ENCODE data around the gene HAGHL. TPM values are rescaled to one million over a fixed set of nuclear protein-coding genes. Genes with fewer than 3 reads are reported as not detected.

Gene HAGHL
- total RNA-seq, 1 donor from 2014 or later: 17.7 TPM

- no peak for TF ChIP-seq CTCF (IDR thresholded peaks at IDR 0.05; ENCODE audit: insufficient read depth, low read length, poor library complexity, severe bottlenecking)
- DNase-seq (ENCODE audit: low read depth): peak; percentile 28
- H3K27me3 ChIP-seq (ENCODE audit: control insufficient read depth, insufficient read depth, low read length): peaks cover 21% of the 10 kb centered on the region
- peaks cover 1% of the 10 kb centered on the region for H3K36me3 ChIP-seq (ENCODE audit: control insufficient read depth, insufficient read depth, low read length)
- peak within 1 kb of the TSS; percentile 77 for H3K4me3 ChIP-seq (ENCODE audit: low read depth, low read length)
Measured at GRCh38 chr16:679814-680624, 46.9 kb upstream of the HAGHL start, which contains the start of gene STUB1. Gene STUB1 (plus strand): TSS chr16:680410. CDS start chr16:680526, 116 bp downstream.

GRCh38 chr16:680625-680945 lies 46.3 kb upstream of the HAGHL start:
- Histone ChIP-seq H3K27me3 (ENCODE audit: control insufficient read depth, insufficient read depth, low read length) (peaks cover 19% of the 10 kb centered on the region), H3K36me3 (ENCODE audit: control insufficient read depth, insufficient read depth, low read length) (peaks cover 1% of the 10 kb centered on the region), H3K4me3 (ENCODE audit: low read depth, low read length) (peak overlapping the region; percentile 77)
- TF ChIP-seq CTCF (IDR thresholded peaks at IDR 0.05; ENCODE audit: insufficient read depth, low read length, poor library complexity, severe bottlenecking): no peak
- no peak for DNase-seq (ENCODE audit: low read depth)

- TF ChIP-seq CTCF (IDR thresholded peaks at IDR 0.05; ENCODE audit: insufficient read depth, low read length, poor library complexity, severe bottlenecking): no peak
- Histone ChIP-seq H3K27me3 (ENCODE audit: control insufficient read depth, insufficient read depth, low read length) (peaks cover 16% of the 10 kb centered on the region), H3K4me3 (ENCODE audit: low read depth, low read length) (peak overlapping the region; percentile 77), H3K36me3 (ENCODE audit: control insufficient read depth, insufficient read depth, low read length) (peaks cover 1% of the 10 kb centered on the region)
- DNase-seq (ENCODE audit: low read depth): no peak
Measured at GRCh38 chr16:680967-681745, 45.8 kb upstream of the HAGHL start.

GRCh38 chr16:681746-682427 lies 45.0 kb upstream of the HAGHL start:
- H3K36me3 ChIP-seq (ENCODE audit: control insufficient read depth, insufficient read depth, low read length): peaks cover 1% of the 10 kb centered on the region
- no peak for DNase-seq (ENCODE audit: low read depth)
- H3K4me3 ChIP-seq (ENCODE audit: low read depth, low read length): no peak overlapping the region
- no peak for TF ChIP-seq CTCF (IDR thresholded peaks at IDR 0.05; ENCODE audit: insufficient read depth, low read length, poor library complexity, severe bottlenecking)
- H3K27me3 ChIP-seq (ENCODE audit: control insufficient read depth, insufficient read depth, low read length): peaks cover 11% of the 10 kb centered on the region

GRCh38 chr16:682493-683395 lies 44.2 kb upstream of the HAGHL start:
- TF ChIP-seq CTCF (IDR thresholded peaks at IDR 0.05; ENCODE audit: insufficient read depth, low read length, poor library complexity, severe bottlenecking): no peak
- no peak for DNase-seq (ENCODE audit: low read depth)
- H3K27me3 ChIP-seq (ENCODE audit: control insufficient read depth, insufficient read depth, low read length): peaks cover 2% of the 10 kb centered on the region
- H3K4me3 ChIP-seq (ENCODE audit: low read depth, low read length): peak overlapping the region; percentile 81
- H3K36me3 ChIP-seq (ENCODE audit: control insufficient read depth, insufficient read depth, low read length): peaks cover 1% of the 10 kb centered on the region
